NCI-H446 treated with DMSO at 0.1 percent for 48 hours (cell line): ENCODE results near the gene EXOC2.

Experiments used
- DNase-seq: peaks from one replicate; lab custom pipeline; 2025; lab: John Stamatoyannopoulos, UW

EXOC2 gene, protein sequence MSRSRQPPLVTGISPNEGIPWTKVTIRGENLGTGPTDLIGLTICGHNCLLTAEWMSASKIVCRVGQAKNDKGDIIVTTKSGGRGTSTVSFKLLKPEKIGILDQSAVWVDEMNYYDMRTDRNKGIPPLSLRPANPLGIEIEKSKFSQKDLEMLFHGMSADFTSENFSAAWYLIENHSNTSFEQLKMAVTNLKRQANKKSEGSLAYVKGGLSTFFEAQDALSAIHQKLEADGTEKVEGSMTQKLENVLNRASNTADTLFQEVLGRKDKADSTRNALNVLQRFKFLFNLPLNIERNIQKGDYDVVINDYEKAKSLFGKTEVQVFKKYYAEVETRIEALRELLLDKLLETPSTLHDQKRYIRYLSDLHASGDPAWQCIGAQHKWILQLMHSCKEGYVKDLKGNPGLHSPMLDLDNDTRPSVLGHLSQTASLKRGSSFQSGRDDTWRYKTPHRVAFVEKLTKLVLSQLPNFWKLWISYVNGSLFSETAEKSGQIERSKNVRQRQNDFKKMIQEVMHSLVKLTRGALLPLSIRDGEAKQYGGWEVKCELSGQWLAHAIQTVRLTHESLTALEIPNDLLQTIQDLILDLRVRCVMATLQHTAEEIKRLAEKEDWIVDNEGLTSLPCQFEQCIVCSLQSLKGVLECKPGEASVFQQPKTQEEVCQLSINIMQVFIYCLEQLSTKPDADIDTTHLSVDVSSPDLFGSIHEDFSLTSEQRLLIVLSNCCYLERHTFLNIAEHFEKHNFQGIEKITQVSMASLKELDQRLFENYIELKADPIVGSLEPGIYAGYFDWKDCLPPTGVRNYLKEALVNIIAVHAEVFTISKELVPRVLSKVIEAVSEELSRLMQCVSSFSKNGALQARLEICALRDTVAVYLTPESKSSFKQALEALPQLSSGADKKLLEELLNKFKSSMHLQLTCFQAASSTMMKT

DNA sequence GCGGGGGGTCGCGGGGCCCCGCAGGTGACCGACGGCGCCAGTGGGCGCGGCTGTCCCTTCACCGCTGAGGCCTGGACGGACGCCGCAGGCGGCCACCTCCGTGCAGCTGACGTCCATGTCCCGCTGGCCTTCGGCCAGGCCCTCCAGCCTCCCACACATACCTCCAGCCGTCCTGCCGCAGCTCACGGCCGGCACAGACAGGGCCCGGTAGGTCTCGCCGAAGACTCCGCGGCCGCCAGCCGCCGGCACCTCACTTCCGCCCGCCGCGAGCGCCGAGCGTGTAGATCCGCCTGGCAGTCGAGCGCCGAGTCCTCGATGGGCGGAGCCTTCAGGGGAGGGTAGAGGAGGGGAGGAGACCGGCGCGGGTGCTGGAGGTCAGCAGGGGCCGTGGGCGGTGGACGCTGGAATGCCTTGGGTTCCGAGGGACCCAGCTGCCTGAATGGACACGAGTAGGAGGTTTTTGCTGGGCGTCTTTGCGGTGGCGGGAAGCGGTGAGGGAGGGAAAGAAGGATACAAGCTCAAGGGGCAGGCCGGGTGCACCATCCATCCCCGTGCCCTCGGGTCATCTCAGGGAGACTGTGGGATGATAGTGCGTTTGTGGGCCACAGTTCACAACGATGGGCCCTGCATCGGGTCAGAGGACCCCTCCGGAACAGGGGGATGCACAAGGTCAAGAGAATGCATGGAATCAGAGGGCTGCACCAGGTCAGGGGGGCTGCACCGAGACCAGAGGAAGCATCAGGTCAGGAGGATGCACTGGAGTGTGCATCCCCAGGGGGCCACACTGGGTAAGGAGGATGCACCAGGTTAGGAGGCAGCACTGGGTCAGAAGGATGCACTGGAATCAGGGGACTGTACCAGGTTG lies at the start of gene EXOC2:
EXOC2 (minus strand) TSS at position 282 of the 865 bp plus-strand sequence. CDS start 55,321 bp downstream, outside the sequence.
- peak; percentile 48 for DNase-seq

DNA sequence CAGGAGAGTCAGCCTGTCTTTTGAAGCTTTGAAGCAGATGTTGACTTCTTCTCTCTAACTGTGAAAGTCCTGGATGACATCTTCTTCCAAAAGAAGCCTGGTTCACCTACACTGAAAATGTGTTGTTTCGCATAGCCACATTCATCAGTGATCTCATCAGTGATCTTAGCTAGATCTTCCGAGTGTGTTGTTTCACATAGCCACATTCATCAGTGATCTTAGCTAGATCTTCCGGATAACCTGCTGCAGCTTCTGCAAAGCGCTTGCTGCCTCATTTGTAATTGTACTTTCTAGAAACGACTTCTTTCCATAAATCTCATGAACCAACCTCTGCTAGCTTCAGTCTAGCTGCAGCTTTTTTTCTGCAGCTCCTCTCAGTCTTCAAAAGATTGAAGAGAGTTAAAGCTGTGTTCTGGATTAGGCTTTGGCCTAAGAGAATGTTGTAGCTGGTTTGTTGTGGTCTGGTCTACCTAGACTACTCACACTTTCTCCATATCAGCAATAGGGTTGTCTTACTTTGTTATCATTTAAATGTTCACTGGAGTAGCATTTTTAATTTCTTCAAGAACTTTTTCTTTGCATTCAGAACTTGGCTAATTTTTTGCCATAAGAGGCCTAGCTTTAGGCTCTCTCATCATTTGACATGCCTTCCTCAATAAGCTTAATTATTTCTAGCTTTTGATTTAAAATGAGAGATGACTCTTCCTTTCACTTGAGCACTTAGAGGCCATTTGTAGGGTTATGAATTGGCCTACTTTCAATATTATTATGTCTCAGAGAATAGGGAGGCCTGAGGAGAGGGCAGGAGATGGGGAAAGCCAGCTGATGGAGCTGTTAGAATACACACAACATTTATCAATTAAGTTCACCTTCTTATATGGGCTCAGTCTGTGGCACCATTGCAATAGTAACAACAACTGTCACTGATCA lies 48.7 kb upstream of the EXOC2 start:
- DNase-seq: no peak

DNA sequence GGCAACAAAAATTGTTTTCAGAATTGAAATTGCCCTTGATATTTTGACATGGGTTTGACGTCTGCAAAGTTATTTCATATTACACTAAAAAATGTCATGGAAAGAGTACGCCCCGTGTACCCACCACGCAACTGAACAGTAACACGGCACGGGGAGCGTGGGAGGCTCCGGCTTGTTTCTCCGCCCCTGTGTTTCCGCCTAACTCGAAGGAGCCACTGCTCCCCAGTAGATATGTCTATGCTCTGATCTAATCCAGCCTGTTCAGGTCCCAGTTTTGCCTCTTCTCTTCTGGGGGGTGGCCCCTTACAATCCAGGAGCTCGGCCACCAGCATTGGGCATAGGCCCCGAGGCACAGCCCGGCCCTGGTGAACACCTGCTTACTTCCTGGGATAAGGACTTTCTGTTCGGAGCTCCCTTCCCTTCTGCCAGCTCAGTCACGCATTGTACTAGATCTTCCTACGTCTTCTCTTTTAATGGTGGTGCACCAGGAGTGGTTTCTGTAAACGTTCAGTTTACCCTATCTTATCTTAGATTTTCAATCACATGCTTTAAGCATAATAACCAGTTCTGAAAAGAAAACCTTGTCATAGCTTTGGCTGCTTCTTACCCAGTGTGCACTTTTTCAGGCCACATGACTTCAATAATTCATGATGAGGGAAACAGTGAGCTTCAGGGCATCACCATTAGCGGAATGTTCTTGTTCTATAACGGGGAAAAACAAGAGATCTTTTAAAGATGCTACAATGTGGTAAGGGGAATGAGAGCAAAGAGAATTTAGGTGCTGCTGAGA lies 43.9 kb upstream of the EXOC2 start:
- no peak for DNase-seq

DNA sequence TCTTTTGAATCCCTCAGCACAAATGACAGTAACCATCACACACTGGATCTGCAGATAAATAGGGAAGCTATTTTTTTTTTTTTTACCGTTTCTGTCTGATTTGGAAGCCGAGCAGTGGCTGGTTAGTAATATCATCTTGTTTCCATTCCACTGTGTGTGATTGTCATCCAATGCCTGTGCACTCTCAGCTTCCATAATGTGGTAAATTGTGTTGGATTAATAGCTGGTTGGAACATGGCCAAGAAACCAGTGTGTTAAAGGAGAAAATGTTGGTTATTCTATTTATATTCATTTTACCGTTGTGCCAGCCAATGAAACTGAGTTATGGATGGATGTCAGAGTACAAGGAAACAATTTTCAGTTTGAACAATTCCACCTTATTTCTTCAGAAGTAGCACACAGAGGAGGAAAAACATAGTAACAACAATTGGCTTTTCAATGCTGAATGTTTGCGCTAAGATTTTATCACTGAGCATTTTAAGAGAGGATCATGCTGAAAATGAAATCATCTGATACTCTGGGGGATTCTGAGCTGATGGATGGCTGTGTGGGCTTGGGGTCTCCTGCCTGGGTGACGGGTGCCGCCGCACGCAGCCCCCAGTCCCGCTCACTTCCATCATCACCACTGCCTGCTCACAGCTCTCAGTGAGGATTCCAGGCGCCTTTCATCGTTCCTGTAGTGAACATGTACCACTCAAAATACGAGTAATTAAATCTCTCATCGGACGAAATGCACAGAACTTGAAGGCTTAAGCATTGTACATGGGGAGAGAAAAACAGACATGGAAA lies 40.7 kb upstream of the EXOC2 start:
- DNase-seq: no peak

DNA sequence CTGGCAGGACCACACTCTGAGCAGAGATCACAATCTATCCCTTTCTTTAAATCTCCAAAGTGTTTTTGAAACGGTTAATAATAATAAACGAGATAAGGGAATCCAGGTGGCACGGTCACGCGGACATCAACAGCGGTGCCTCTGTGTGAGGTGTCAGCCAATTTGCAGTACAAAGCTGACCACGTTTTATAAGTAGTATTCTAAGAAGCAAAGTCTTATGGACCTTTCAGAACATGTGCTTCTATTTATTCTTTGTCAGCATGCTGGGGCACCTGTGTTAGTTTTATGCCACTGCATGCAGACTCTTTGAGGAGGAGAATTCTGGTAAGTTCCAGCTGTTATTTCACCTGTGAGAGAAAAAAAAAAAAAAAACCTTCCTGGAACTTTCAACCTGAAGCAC lies 39.0 kb upstream of the EXOC2 start:
- no peak for DNase-seq

DNA sequence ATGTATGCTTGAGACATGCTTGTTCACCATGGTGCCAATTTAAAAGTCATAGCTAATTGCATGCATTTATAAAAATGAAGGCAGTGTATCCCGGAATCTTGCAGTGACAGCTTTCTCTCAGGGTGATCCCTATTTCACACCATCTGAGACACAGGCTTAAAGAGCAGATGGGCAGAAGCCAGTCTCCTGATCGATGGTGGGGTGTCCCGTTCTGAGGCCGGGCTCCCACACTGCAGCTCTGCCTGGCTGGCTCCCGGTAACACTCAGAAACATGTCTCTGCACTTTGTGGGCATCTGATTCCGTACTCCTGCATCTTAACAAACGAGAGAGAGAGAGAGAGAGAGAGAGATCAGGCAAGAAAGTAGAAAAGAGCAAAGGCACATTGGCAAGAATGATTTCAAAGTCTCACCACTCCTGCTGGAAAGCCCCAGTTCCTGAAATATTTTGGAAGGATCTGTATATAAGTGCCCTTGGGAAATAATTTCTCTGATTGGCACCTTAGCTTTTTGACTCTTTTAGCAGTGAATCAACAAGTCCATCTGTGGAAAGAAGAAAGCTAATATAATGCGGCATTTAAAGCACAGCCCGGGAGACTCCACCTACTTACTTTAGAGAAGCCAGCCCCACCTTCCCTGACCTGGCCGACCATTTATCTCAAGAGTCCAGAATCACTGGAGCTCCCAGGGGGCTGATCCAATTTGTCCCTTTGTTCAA lies 36.8 kb upstream of the EXOC2 start:
- no peak for DNase-seq

DNA sequence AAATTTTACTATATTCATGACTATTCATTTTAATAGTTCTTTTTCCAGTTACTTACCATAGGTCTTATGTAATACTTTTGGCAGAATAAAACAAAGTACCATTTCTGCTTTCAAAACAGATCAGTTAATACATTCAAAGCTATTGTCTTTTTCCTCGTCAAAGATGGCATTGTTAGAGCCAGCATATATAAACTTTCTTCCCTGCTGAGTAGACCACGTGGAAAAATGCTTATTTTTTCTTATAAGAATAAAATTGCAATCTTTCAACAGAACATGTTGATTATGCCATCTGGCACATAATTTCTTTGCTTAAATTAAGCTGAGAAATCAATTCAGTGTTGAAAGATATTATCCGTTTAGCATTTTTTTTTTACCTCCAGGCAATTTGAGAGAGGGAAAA lies 34.9 kb upstream of the EXOC2 start:
- no peak for DNase-seq

DNA sequence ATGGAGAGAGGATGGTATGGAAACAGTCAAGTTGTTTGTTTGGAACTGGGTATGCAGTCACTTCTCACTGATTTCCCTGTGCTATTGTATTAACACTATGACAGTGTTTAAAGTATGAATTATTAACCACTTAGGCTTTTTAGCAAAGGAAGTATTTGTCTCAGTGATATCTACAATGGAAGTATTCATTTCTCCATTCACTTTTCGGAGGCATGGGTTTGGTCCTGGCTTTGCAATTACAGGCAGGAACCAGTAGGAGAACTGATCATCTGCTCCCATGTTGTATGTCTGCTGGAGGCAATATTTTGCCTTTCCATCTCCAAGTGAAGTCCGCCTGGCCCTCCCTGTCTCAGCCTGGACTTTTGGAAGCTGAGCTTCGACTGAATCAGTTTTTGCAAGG lies 30.6 kb upstream of the EXOC2 start:
- DNase-seq: no peak

DNA sequence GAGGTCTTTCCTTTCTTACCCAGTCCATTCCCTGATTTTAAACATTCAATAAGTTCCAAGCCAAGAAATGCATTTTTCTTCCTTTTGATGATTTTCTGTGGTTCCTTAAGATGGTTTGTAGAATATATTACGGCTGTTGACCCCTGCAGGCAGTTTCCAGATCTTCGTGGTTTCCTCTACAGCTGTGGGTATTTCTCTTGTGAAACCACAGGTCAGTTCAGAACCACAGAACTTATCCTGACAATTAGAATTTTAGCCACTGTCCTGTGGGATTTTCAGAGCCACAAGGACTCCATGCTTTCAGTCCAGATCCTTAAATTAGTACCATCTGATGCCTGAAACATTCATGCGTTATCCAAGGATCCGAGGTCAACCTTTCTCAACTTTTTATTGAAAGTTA lies 29.7 kb upstream of the EXOC2 start:
- DNase-seq: no peak

DNA sequence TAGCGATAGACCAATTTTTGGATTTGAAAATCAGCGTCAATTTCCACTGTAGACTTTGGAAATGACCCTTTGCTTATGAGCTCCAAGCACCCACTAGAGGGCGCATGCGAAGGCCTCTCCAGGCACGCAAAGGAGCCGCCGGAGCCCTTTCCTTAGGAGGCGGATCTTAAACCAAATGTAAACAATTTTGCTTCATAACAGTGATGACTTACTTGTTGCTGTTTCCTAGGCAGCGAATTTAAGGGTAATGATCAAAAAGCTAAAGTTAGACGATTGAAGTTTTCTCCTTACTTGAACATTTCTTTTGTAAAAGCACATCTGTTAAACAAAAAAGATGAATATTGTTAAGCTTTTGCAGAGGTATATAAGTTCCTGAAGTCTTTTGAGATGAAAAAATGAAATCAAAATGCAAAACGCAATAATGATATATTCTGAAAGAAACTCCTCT lies 29.2 kb upstream of the EXOC2 start:
- peak; percentile 18 for DNase-seq

DNA sequence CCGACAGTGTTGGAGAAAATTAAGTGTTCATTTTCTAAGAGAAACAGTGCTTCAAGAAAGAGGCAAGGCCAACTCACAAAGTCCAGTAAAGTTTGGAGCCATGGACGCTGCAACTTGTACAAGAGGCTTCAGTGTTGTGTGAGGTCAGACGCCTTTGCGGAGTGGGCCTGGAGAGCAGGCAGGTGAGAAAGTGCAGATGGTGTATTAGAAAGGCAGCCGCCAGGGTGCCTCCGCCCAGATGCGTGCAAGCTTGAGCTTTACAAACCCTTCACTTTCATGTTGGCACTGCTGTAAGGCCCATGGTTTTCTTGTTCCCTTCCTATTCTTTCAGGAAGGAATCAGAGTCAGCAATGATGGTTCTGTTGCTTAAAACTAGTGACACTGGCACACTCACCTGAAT lies 25.4 kb upstream of the EXOC2 start:
- DNase-seq: no peak

DNA sequence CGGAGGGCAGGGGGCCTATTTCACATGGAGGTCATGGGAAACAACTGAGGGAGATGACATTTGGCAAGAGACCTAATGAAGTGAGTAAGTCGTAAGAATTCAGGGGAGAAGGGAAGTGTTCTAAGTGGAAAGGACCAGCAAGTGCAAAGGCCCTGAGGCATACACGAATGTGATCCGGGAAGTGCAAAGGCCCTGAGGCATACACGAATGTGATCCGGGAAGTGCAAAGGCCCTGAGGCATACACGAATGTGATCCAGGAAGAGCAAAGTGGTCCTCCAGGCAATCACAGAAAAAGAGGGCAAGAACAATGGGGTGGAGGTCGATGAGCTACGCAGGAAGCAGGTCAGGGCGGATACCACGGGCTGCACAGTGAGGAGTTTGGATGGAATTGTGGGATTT lies 24.2 kb upstream of the EXOC2 start:
- DNase-seq: no peak

DNA sequence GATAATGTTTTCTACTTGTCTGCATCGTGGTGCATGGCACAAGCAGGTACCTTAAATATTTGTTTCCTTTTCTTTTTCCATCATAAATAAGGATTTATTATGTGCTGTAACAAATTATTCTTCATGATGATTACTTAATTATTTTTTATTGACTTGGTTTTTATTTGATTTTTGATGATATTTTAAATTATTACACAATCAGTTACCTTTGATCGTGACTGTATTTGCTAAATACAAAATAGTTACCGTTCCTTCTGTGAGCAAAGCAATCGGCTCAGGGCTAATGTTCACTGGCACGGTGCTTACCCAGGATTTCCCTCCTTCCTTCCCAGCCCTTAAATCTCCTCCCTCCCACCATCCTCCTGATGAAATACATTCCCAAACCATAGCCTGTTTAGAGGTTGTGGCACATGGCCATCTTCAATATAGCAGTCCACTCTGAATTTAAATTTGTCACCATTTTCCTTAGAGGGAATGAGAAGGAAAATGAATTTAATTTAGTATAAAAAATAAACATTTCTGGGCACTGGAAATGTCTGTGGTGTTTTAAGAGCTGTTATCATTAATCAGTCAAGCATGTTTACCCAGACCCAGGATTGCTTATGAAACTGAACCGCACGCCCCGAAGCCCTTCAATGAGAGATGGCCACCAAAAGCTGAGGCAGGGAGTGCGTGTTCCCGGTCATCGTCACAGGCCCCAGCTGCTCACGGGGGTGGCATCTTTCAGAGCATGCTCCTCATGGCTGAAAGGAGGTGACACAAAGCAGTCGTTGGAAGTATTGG lies 23.0 kb upstream of the EXOC2 start:
- DNase-seq: no peak

DNA sequence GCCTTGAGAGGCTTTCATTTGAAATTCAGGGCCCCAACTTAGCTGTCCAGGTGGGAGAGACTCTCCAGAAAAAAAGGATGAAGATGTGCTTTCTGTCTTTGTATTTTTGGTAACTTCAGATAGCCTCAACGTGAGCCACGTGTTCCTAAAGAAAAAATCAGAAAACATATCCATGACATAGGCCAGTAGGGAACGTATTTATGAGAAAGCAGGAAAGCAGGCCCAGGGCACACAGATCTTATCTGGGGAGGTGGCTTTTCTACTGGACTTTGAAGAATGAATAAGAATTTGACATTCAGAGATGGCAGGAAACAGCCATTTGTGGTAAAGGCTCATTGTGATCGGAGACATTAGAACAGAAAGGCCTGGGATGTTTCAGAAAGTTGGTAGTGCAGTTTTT lies 21.2 kb upstream of the EXOC2 start:
- DNase-seq: no peak

DNA sequence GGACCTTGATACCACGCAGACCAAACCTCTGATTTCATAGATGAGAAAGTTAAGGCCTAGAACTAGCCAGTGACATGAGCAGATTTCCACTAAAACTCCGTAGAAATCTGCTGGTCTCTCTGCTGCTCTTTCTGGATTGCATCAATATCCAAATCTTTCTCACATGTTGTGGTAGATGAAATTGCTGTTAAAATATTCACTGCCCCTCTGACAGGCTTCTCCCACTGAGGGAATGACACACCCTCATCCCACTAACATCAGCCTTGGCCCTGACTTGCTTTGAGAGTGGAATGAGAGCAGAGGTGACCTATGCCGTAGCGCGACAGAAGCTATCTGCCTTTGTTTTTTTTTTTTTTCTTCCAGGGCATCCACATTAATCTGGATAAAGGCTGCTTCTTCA lies 20.4 kb upstream of the EXOC2 start:
- DNase-seq: no peak

DNA sequence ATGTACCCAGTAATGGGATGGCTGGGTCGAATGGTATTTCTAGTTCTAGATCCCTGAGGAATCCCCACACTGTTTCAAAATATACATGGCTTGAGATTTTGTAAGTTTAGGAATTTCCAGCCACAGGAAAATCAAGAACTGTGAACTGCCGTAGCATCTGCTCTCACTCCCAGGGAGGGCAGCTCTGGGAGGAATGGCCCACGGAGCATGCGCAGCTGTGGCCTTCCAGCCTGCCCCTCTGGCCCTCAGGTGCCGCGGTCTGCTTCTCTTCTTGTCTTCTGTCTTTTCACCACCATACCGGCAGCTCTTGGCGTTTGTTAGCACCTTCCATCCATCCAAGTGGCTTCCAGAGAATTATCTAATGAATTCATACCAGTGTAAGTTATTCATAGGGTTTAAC lies 19.9 kb upstream of the EXOC2 start:
- no peak for DNase-seq

DNA sequence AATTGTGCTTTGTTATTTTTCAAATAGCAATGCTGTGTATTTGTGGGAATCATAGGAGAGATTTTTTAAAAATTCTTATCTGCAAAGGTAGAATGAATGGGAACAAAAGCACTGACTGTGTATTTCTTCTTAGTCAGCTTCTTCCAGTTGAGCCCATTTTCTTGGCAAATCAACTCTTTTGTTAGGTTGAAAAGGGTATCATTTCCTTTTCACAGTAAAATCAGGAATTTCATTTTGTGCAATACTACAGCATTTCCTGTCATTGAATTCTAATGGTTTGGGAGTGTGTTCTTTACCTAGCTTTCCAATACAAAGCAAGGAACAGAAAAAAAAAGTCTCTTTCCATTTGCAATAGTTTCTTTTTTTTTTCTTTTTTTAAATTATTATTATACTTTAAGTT lies 19.0 kb upstream of the EXOC2 start:
- DNase-seq: no peak
